Keratinocyte (primary cell): Measurements from ENCODE around the gene SHKBP1. TPM values are rescaled to one million over a fixed set of nuclear protein-coding genes. Genes with fewer than 3 reads are reported as not detected.
A peak's percentile ranks its signal among the peaks of the same experiment; 100 is the strongest.

Source experiments
- DNase-seq: peaks from one replicate; pipeline ENCODE4 v3.0.0-alpha.2; 2011; ENCODE audit warnings: low read depth, missing footprints, low spot score
- FAIRE-seq: peaks from 2 replicates; lab custom pipeline; 2011; peaks lifted over from hg19 to GRCh38; lab: Jason Lieb, UNC
- H2AFZ ChIP-seq: 2 replicates; pipeline ENCODE4 v1.6.0; 2012; ENCODE audit warnings: low read length, control low read depth, inconsistent platforms; ENCODE audit not compliant: control insufficient read depth
- H3K27ac ChIP-seq: 2 replicates; pipeline ENCODE4 v1.5.1; 2011; ENCODE audit warnings: low read length; ENCODE audit not compliant: control insufficient read depth, insufficient read depth
- H3K27me3 ChIP-seq: 3 replicates; pipeline ENCODE4 v1.6.0; 2011; ENCODE audit warnings: low read length; ENCODE audit not compliant: control insufficient read depth, insufficient read depth; ENCODE audit errors: extremely low read depth
- H3K36me3 ChIP-seq, 2 experiments: 2 replicates in 1 of 2; 3 replicates in 1 of 2; pipeline ENCODE4 v1.5.1; 2011; ENCODE audit warnings: low read length in 2 of 2, mild to moderate bottlenecking in 1 of 2; ENCODE audit not compliant: control insufficient read depth in 2 of 2, insufficient read depth in 2 of 2; ENCODE audit errors: extremely low read depth in 1 of 2
- H3K4me1 ChIP-seq: 3 replicates; pipeline ENCODE4 v1.5.1; 2011; ENCODE audit warnings: low read length; ENCODE audit not compliant: control insufficient read depth, insufficient read depth; ENCODE audit errors: extremely low read depth
- H3K4me2 ChIP-seq: 3 replicates; pipeline ENCODE4 v1.6.0; 2011; ENCODE audit warnings: low read depth, low read length; ENCODE audit not compliant: control insufficient read depth, insufficient read depth; ENCODE audit errors: extremely low read depth
- H3K4me3 ChIP-seq, 3 experiments: fragments of 200-600 bp in 1 of 3; sonication (generic) in 1 of 3; 2 replicates in 2 of 3; 3 replicates in 1 of 3; pipeline ENCODE4 v1.5.1; 2011 to 2016; ENCODE audit warnings: low read length in 3 of 3, mild to moderate bottlenecking in 3 of 3, control low read depth in 2 of 3, inconsistent platforms in 1 of 3, low read depth in 1 of 3, mixed read lengths in 1 of 3, mixed run types in 1 of 3, moderate library complexity in 1 of 3; ENCODE audit not compliant: control insufficient read depth in 2 of 3, insufficient read depth in 2 of 3; ENCODE audit errors: extremely low read depth in 1 of 3
- H3K79me2 ChIP-seq: 2 replicates; pipeline ENCODE4 v1.6.0; 2012; ENCODE audit warnings: low read length; ENCODE audit not compliant: control insufficient read depth, insufficient read depth
- H3K9ac ChIP-seq: 3 replicates; pipeline ENCODE4 v1.6.0; 2011; ENCODE audit warnings: low read length; ENCODE audit not compliant: control insufficient read depth, insufficient read depth; ENCODE audit errors: extremely low read depth
- H3K9me1 ChIP-seq: 3 replicates; pipeline ENCODE4 v1.6.0; 2011; ENCODE audit warnings: low read length; ENCODE audit not compliant: control insufficient read depth, insufficient read depth; ENCODE audit errors: extremely low read depth
- H3K9me3 ChIP-seq: 2 replicates; pipeline ENCODE4 v1.5.1; 2012; ENCODE audit warnings: low read depth, low read length; ENCODE audit not compliant: control insufficient read depth
- H4K20me1 ChIP-seq: 3 replicates; pipeline ENCODE4 v1.6.0; 2011; ENCODE audit warnings: low read length; ENCODE audit not compliant: control insufficient read depth, insufficient read depth; ENCODE audit errors: extremely low read depth
- CTCF ChIP-seq, 3 experiments: IDR thresholded peaks in 1 of 3; conservative IDR thresholded peaks in 1 of 3; optimal IDR thresholded peaks in 1 of 3; 2 replicates in 2 of 3; 3 replicates in 1 of 3; pipeline versions ENCODE3 to v1.5.1; 2011; ENCODE audit warnings: low read length in 3 of 3, mild to moderate bottlenecking in 3 of 3, moderate library complexity in 2 of 3, control low read depth in 1 of 3, inconsistent platforms in 1 of 3; ENCODE audit not compliant: insufficient read depth in 2 of 3; ENCODE audit errors: extremely low read depth in 1 of 3
- EZH2 ChIP-seq: IDR thresholded peaks from one replicate; pipeline ENCODE4 v1.6.1; 2012; ENCODE audit warnings: inconsistent platforms, mild to moderate bottlenecking, low read length, moderate library complexity
- dilution Hi-C: fragments of 300-500 bp; cut with MboI; formaldehyde crosslinking; loops from one replicate; pipeline ENCODE4 v1.7.0; 2020; ENCODE audit warnings: low sequenced_read_pairs; ENCODE audit not compliant: extremely low pct_ligation_motif_present
- polyA plus RNA-seq, 5 experiments: library from polyadenylated mRNA; depleted of rRNA in 3 of 5; stranded (reverse) in 3 of 5; stranded (forward) in 1 of 5; unstranded in 1 of 5; fragments of >200 nt; gene quantifications; 1 replicate in 1 of 5; 2 replicates in 3 of 5; 3 replicates in 1 of 5; pipeline versions ENCODE4 v1.2.1 to v1.2.3, GENCODE V29; 2011 to 2012; ENCODE audit warnings: missing spikeins in 2 of 5, low read depth in 1 of 5, low replicate concordance in 1 of 5

SHKBP1 gene
- polyA plus RNA-seq, 1 donor (not counting 4 experiments of a cell fraction or from before 2014, with no cell fraction given), result 20.2 TPM

- Histone ChIP-seq H3K4me2 (peak overlapping the region; percentile 16), H3K36me3 (peaks cover 15 to 22% of the 10 kb centered on the region in 2 experiments), H3K4me1 (peaks cover 23% of the 10 kb centered on the region)
These were observed 39.5 kb downstream of the SHKBP1 start for GRCh38 chr19:40616178-40616577.

GRCh38 chr19:40616941-40617340, 40.3 kb downstream of the SHKBP1 start:
- peaks cover 15% of the 10 kb centered on the region for H3K4me1 ChIP-seq
- no peak overlapping the region for H3K27ac ChIP-seq
- H3K9me3 ChIP-seq, result no peaks in the 10 kb centered on the region
- no peak for FAIRE-seq
- H3K4me2 ChIP-seq, result no peak overlapping the region
- no peaks in the 10 kb centered on the region for H3K27me3 ChIP-seq
- H3K79me2 ChIP-seq, result peaks cover 12% of the 10 kb centered on the region
- TF ChIP-seq EZH2 (no peak), CTCF (optimal IDR thresholded peaks at IDR 0.05 in 1 of 3, IDR thresholded peaks at IDR 0.05 in 1 of 3, conservative IDR thresholded peaks at IDR 0.05 in 1 of 3; ENCODE audit: extremely low read depth in 1 of 3, insufficient read depth in 2 of 3, low read length in 3 of 3) (no peak)
- H3K4me3 ChIP-seq, result no peak overlapping the region
- H4K20me1 ChIP-seq, result no peaks in the 10 kb centered on the region
- DNase-seq, result no peak
- H2AFZ ChIP-seq, result no peak overlapping the region
- H3K36me3 ChIP-seq, result peaks cover 19 to 23% of the 10 kb centered on the region in 2 experiments
- dilution Hi-C loops, result no loop called here
- no peak overlapping the region for H3K9ac ChIP-seq
- H3K9me1 ChIP-seq, result no peaks in the 10 kb centered on the region

More at GRCh38 chr19:40616178-40616577, 39.5 kb downstream of the SHKBP1 start:
- Histone ChIP-seq H3K79me2 (peaks cover 17% of the 10 kb centered on the region), H3K27ac (peak overlapping the region; percentile 63), H4K20me1 (no peaks in the 10 kb centered on the region), H3K9me3 (no peaks in the 10 kb centered on the region), H3K27me3 (no peaks in the 10 kb centered on the region), H3K9ac (no peak overlapping the region), H3K9me1 (no peaks in the 10 kb centered on the region), H2AFZ (no peak overlapping the region), H3K4me3 (no peak overlapping the region)
- no peak for FAIRE-seq
- no peak for DNase-seq
- no peak for TF ChIP-seq EZH2
- no peak for TF ChIP-seq CTCF (optimal IDR thresholded peaks at IDR 0.05 in 1 of 3, IDR thresholded peaks at IDR 0.05 in 1 of 3, conservative IDR thresholded peaks at IDR 0.05 in 1 of 3; ENCODE audit: extremely low read depth in 1 of 3, insufficient read depth in 2 of 3, low read length in 3 of 3)
- dilution Hi-C loops, result no loop called here
